GM19035 (cell line): ENCODE data around the gene SLC38A7.
"Not testable (repeated sequence)": the region's sequence is repeated elsewhere in the genome, so short reads cannot be mapped to it uniquely, and the experiment has no call there.

ENCODE experiments used
- ATAC-seq: cut with Tn5 transposase; IDR thresholded peaks from one replicate; pipeline ENCODE4 v1.9.1; 2021; ENCODE audit not compliant: unreplicated experiment

SLC38A7 gene

GRCh38 chr16:58678716-58679115 lies 5.9 kb downstream of the SLC38A7 start:
- ATAC-seq, result no peak

GRCh38 chr16:58678269-58678668 lies 6.3 kb downstream of the SLC38A7 start:
- ATAC-seq, result no peak

GRCh38 chr16:58670946-58671583 lies 13.5 kb downstream of the SLC38A7 start:
- ATAC-seq, result no peak

GRCh38 chr16:58670177-58670576 lies 14.4 kb downstream of the SLC38A7 start:
- ATAC-seq, result no peak

GRCh38 chr16:58665200-58665599 lies 19.4 kb downstream of the SLC38A7 start:
- ATAC-seq, result no peak

GRCh38 chr16:58661199-58661830 lies 23.3 kb downstream of the SLC38A7 start:
- no peak for ATAC-seq

GRCh38 chr16:58659911-58660310 lies 24.7 kb downstream of the SLC38A7 start:
- not testable (repeated sequence) for ATAC-seq

GRCh38 chr16:58658796-58659211 lies 25.8 kb downstream of the SLC38A7 start:
- ATAC-seq, result no peak

GRCh38 chr16:58656899-58657298 lies 27.7 kb downstream of the SLC38A7 start:
- no peak for ATAC-seq

GRCh38 chr16:58655215-58655596 lies 29.4 kb downstream of the SLC38A7 start:
- no peak for ATAC-seq

- ATAC-seq, result no peak
Measured at GRCh38 chr16:58654560-58655214, 29.9 kb downstream of the SLC38A7 start.

GRCh38 chr16:58652741-58653140 lies 31.8 kb downstream of the SLC38A7 start:
- no peak for ATAC-seq

- ATAC-seq, result no peak
Measured at GRCh38 chr16:58651965-58652348, 32.6 kb downstream of the SLC38A7 start.

GRCh38 chr16:58649707-58650106 lies 34.9 kb downstream of the SLC38A7 start:
- no peak for ATAC-seq

GRCh38 chr16:58647107-58647506 lies 37.5 kb downstream of the SLC38A7 start:
- ATAC-seq, result no peak

- no peak for ATAC-seq
Measured at GRCh38 chr16:58644765-58645487, 39.6 kb downstream of the SLC38A7 start.

- ATAC-seq, result no peak
Measured at GRCh38 chr16:58644108-58644507, 40.5 kb downstream of the SLC38A7 start.

- no peak for ATAC-seq
Measured at GRCh38 chr16:58640949-58641348, 43.6 kb downstream of the SLC38A7 start.

GRCh38 chr16:58639836-58640235 lies 44.7 kb downstream of the SLC38A7 start:
- ATAC-seq, result no peak

- ATAC-seq, result no peak
Measured at GRCh38 chr16:58639230-58639629, 45.3 kb downstream of the SLC38A7 start.

- ATAC-seq, result no peak
Measured at GRCh38 chr16:58638148-58639036, 46.2 kb downstream of the SLC38A7 start.
